22Rv1 (cell line): Measurements from ENCODE around the gene TMLHE.
"Not testable (repeated sequence)": the region's sequence is repeated elsewhere in the genome, so short reads cannot be mapped to it uniquely, and the experiment has no call there.

ENCODE experiments used
- H3K27ac ChIP-seq: fragments of 450-650 bp; 2 replicates; pipeline ENCODE4 v1.5.1; 2017
- ZFX ChIP-seq: fragments of 450-650 bp; IDR thresholded peaks from 2 replicates; pipeline ENCODE4 v1.6.1; 2017; ENCODE audit warnings: antibody characterized with exemption, borderline replicate concordance
- TF ChIP-seq, protein P1 (sequence below): fragments of 450-650 bp; IDR thresholded peaks from 2 replicates; pipeline ENCODE4 v1.5.1; 2017; ENCODE audit warnings: mild to moderate bottlenecking

The TMLHE gene

DNA sequence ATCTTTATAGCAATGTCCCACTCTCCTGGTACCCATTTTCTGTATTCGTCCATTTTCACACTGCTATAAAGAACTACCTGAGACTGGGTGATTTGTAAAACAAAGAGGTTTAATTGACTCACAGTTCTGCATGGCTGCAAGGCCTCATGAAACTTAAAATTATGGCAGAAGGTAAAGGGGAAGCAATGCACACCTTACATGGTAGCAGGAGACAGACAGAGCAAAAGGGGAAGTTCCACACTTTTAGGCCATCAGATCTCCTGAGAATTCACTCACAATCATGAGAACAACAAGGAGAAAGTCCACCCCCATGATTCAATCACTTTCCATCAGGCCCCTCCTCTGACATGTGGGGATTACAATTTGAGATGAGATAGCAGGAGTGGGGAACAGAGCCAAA lies 49.7 kb downstream of the TMLHE start:
- H3K27ac ChIP-seq = no peak overlapping the region
- TF ChIP-seq, protein P1, sequence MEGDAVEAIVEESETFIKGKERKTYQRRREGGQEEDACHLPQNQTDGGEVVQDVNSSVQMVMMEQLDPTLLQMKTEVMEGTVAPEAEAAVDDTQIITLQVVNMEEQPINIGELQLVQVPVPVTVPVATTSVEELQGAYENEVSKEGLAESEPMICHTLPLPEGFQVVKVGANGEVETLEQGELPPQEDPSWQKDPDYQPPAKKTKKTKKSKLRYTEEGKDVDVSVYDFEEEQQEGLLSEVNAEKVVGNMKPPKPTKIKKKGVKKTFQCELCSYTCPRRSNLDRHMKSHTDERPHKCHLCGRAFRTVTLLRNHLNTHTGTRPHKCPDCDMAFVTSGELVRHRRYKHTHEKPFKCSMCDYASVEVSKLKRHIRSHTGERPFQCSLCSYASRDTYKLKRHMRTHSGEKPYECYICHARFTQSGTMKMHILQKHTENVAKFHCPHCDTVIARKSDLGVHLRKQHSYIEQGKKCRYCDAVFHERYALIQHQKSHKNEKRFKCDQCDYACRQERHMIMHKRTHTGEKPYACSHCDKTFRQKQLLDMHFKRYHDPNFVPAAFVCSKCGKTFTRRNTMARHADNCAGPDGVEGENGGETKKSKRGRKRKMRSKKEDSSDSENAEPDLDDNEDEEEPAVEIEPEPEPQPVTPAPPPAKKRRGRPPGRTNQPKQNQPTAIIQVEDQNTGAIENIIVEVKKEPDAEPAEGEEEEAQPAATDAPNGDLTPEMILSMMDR = no peak
- TF ChIP-seq ZFX = no peak

DNA sequence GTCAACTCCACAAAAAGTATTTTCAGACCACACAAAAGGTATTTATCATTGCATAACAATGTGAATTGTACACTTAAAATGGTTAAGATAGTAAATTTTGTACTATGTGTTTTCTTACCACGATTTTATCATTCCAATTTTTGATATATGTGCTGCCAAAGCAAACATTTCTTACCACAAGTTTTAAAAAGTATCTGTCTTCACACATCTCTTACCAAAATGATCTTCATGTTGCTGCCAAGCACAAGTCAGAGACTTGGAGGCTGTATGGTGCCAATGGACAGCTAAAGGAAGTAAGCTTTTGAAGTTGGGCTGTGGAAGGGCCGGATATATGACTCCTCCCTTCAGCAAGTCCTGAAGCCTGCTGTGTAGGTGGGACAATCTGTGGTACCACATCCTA lies 67.9 kb downstream of the TMLHE start:
- no peak overlapping the region for H3K27ac ChIP-seq
- TF ChIP-seq ZFX = no peak
- TF ChIP-seq, protein P1 = no peak

DNA sequence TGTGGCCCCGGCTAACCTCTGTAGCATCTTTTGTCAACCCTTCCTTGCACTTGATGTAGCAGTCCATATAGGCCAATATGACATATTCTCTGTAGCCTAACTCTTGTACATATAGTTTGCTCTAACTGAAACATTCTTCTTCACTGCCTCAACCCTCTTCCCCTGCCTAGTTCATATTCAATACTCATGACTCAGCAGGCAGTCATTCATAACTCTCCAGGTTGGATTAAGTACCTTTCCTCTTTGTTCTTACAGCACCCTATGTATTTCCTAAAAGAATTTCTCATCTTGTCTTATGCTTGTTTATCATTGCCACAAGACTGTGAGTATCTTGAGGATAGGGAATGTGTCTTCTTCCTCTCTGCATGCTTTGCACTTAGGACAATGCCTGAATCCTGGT lies 76.9 kb downstream of the TMLHE start:
- H3K27ac ChIP-seq = no peak overlapping the region
- TF ChIP-seq ZFX = no peak
- TF ChIP-seq, protein P1 = no peak

DNA sequence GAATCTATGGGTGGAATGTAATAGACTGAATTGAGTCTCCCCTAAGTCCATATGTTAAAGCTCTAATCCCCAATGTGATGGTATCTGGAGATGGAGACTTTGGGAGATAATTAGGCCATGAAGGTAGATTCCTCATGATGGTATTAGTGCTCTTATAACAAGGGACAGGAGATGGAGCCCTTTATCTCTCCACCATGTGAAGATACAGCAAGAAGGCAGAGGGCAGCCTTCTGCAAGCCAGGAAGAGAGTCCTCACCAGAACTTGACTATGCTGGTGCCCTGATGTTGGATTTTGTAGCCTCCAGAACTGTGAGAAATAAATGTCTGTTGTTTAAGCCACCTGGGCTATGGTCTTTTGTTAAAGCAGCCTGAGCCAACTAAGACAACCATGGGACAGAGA lies 78.0 kb downstream of the TMLHE start:
- no peak for TF ChIP-seq ZFX
- TF ChIP-seq, protein P1 = no peak
- no peak overlapping the region for H3K27ac ChIP-seq

DNA sequence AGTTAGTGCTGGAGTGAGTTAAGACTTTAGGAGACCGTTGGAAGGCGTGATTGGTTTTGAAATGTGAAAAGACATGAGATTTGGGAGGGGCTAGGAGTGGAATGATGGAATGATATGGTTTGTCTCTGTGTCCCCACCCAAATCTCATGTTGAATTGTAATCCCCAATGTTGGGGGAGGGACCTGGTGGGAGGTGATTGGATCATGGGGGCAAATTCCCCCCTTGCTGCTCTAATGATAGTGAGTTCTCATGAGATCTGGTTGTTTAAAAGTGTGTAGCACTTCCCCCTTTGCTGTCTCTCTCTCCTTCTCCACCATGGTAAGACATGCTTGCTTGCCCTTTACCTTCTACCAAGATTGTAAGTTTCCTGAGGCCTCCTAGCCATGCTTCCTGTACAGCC lies 85.7 kb downstream of the TMLHE start:
- not testable (repeated sequence) for H3K27ac ChIP-seq

DNA sequence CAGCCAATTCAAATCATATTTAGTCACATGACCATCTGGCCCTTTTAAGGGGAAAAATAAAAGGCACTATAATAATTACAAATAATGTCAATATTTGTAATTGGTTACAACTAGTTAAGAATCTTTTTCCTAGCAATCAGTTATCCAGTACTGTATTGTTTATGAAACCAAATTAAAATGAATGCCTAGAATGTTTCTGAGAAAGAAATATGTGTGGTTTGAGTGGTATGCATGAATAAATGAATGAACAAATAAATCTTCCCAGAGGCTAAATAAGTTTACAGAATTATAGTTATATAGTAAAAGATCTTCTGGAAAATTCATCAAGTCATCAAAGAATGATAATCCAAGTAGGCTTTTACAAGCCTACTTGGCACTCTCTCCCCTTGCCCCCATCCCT lies 98.5 kb downstream of the TMLHE start:
- TF ChIP-seq, protein P1 = no peak
- TF ChIP-seq ZFX = no peak
- H3K27ac ChIP-seq = no peak overlapping the region

DNA sequence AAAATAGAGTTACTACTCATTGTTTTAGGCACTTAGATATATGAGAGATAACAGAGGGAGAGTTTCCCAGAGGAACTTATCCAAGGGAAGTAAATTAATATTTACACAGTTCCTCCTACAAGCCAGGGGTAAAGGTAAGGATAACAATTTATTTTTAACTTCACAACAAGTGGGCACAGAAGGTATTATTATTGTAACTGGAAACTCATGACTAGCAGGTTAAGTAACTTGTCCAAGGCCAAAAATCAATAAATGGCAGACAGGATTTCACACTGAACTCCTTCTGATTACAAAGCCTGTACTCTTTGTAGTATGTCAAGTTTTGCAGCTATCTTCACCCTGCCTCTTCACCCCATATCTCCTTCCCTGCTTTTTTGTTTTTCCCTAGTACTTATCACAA lies 107.5 kb downstream of the TMLHE start:
- no peak overlapping the region for H3K27ac ChIP-seq
- TF ChIP-seq, protein P1 = no peak
- no peak for TF ChIP-seq ZFX

DNA sequence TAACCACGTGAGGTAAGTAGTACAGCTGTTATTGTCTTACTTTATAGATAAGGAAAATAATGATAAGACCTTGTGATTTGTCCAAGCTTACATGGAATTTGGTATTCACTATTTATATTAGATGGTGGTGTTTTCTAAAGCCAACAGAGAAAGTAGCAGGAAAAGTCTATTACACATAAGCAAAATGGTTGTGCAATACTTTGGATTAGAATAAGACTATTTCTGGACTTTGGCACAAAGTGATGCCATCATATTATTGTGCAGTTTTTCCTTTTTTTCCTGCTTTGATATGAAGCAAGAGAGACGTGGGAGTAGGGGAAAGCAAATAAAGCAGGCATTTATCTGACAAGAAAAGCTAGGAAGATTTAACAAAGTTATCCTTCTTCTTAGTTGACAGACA lies 117.6 kb downstream of the TMLHE start:
- H3K27ac ChIP-seq = not testable (repeated sequence)

DNA sequence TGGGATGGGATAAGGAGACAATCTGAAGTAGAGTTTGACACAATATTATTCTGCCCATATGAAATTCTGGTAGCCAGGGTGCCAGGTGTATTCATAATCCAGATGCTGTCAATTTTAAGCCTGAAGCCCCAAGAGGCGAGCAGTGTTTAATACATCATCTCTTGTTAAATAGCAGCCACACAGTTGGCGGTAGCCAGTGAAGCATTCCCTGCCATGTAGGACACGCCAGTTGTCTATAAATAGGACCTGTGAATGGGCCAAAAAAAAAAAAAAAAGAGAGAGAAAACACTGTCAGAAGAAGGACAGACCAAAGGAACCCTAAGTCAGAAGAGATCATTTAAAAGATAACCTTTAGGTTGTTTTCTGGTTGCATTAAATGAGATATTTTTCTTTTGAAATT lies 121.3 kb downstream of the TMLHE start:
- not testable (repeated sequence) for H3K27ac ChIP-seq

DNA sequence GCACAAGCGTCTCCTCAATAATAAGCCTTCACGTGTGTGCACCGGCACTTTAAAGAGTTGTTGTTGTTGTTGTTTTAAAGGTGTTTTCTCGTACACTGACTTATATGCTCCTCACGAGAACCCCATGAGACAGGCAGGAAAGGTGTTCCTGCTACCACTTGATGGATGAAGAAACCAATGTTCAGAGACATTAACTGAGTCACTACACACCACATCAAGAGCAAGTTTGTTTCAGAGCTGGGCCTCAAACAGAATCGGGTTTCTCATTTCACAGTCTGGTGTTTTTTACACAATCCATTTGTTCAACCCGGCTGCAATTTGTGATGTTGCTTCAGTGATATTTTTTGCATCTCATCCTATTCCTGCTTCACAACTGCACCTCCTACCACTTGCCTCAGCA lies 135.6 kb downstream of the TMLHE start:
- H3K27ac ChIP-seq = not testable (repeated sequence)

DNA sequence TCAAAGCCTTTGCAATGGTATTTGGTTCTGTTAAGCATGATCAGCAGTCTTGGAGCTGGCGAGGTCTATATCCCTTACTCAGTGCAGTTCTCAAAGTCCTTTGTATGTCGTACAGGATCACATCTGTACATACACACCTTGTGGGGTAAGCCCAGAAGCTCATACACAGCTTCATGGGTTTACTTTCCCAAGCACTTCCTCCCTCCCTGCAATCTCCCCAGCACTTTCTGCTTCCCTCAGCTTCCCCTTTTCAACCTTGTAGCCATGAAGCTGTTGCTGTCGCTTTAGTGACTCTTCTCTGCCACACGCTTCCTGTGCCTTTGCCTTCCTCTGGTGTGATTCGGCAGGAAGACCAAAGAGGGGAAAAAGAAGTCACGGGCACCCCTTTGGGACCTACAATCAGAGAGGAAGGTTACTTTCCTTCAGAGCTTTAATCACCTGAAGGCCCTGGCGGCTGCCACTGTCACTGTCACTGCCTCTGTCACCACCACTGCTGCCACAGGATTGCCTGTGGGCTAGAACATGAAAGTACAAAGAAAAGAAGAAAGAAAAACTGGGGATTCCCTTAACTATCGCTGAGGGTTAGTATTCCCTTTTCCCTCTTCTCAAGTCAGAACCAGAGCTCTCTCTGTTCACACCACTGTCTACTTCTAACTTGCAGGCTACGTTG lies 146.3 kb downstream of the TMLHE start:
- H3K27ac ChIP-seq = not testable (repeated sequence)

DNA sequence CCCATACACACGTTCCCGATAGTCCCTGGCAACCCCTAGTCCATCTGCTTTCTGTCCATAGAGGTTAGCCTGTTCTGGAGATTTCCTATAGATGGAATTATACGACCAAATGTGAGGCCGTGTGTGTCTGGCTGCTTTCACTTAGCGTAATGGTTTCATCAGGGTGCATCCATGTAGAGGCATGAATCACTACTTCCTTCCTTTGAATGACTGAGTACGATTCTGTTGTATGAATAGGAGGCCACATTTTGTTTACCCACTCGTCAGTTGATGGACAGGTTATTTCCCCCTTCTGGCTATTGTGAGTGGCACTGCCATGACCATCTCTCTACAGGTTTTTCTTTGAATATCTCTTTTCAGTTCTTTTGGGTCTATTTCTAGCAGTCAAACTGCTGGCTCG lies 152.3 kb downstream of the TMLHE start:
- H3K27ac ChIP-seq = not testable (repeated sequence)

DNA sequence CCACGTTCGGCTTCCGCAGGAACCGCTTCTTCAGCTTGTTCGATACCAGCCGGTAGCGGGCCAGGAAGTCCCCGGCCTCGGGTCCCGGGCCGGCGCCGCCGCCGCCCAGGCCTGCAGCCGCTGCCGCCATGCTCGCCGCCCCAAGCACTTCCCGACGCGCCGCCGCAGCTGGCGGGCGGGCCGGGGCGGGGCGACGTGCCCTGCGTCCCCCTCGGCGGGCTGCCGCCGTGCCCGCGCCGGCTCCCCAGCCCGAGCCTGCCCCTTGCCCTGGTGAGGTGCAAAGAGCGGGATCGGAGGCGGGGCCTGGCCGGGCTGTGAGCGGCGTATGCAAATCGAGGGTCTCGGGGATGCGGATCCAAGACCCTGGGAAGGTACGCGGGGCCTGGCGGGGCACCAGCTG lies 154.3 kb downstream of the TMLHE start, which contains the start of gene F8A3:
Gene F8A3 (minus strand): TSS at position 150 of the 400 bp plus-strand sequence. CDS start 20 bp downstream, at position 130.
- not testable (repeated sequence) for H3K27ac ChIP-seq
